Measurements from ENCODE around the gene CXXC5.

Gene CXXC5

GRCh38 chr5:139638736-139639618 lies 9.2 kb upstream of the CXXC5 start:
- no peak for DNase-seq

- DNase-seq, result no peak
Measured at GRCh38 chr5:139639619-139640380, 8.3 kb upstream of the CXXC5 start.

DNA sequence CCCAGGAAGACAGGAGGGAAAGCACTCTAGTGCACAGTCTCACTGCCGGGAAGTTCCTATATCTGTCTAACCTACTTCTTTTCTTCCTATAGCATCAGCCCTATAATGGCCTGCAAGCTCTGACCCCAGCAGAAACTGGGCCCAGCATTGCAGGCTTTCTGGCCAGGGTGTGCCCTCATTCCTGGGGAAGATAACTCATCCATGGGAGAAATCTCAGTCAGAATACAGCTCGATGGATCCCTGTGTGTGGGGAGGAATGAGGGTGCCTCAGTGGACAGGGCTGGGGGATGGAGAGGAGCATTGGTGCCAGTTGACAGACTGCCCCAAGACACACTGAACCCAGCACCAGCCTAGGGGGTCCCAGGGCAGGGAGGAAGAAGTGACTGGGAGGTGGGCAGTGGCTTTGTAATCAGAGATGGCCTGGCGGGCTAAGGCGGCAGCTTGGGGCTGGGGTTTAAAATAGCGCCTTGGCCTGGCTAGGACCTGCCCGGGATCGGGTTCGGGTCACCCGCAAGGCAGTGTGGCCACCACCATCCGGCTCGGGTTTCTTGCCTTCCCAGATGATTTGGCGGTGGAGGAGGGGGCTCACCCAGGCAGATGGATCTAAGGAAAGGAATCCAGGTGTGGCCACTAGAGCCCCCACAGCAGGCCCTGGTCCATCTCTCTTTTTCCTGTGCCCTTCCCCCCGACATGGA lies 7.6 kb upstream of the CXXC5 start:
- DNase-seq, result no peak

DNA sequence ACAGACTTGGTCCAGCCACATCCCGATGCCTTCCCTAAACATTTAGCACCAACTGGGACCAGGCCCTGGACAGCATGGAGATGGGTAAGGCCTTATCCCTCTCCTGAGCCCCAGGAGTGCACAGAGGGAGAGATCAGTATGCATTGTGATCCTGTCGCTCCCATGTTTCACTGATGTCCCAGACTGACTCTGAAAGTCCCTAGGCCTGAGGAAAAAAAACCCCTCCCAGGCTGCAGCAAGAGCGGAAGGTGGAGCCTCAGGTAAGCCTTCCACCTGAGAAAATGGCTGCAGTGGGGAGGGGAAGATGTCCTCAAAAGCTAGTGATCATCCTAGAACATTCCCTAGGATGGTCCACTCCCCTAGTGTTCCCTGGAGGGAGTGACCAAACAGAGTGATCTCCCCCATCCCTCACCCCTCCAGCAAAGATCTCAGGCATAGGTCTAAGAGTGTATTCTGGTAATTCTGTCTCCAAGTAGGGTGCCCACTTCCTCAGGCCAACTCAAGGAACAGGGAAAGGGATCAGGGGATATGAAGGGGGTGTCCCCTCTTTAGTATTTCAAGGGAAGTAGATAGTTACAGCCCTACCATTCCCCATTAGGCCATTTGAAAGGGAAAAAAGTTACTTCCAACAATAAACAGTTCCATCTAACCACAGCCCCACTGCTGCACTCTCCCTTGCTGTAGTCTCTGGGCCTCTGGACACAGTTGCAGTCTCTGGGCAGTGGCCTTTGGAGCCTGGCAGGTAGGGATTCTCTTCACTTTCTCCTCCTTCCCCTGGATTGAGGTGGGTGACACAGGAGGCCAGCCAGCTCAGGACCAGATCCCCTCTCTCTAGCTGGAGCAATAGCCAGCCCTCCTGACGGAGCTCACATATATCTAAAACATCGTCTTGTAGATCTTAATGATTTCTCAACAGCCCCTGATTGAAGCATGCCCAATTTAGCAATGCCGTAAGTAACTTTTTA lies 6.8 kb upstream of the CXXC5 start:
- DNase-seq, result no peak

DNA sequence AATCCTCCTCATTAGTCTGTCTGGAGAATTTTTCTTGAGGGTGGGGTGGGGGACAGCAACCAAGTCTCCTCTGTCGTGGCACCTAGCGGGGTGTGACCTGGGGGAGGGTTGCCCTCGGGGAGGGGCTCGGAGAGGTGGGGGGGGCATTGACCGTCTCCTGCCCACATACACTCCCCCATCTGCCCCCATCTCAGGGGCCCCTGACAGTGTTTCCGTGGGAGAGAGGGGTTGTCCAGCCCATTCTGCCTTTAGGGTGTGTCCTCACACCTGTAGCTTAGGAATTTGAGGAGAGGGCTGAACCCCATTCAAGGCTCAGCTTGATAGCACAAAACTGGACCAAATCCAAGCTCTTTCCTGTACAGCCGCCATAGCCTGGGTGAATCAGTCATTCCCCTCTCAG lies 5.9 kb upstream of the CXXC5 start:
- DNase-seq, result no peak

DNA sequence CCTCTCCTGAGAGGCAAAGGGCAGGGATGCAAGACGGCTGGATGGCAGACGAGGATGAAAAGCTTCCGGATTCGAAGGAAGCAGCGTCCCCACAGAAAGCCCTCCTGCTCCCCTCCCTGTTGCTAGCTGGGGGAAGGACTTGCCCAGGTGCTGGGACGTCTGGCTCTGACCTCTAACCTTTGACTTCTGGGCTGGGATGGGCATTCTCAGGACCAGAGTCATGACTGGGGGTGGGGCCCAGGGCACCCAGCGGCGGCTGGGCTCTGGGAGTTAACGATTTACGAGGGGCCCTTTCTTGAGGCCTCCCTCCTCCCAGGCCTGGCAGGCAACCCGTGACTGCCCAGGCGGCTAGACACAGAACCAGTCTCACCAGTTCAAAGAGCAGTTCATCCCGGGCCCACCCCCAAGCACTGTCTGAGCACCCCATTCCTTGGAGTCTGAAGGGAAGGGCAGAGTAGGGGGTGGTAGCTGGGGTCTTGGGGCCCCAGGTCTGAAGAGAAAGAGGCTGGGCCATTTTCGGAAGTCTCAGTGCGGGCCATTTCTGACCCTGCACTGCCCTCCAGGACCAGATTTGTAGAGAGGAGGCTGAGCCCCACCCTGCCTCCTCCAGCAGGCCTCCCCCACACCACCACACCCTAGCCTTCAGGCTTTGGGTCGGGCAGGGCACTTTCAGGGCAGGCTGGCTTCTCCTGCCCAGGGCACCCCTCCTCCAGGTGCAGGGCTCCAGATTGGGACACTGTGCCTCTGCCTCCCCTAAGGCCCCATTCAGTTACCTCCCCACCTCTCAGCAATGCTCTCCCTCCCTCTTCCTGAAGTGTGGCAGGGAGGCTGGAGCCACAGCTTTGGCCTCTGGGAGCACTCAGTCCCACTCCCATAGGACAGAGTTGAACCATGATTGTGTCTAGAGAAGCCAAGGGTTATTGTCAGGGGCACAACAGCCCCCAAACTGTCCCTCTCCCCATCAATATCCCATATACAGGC lies 5.0 kb upstream of the CXXC5 start:
- DNase-seq, result no peak

DNA sequence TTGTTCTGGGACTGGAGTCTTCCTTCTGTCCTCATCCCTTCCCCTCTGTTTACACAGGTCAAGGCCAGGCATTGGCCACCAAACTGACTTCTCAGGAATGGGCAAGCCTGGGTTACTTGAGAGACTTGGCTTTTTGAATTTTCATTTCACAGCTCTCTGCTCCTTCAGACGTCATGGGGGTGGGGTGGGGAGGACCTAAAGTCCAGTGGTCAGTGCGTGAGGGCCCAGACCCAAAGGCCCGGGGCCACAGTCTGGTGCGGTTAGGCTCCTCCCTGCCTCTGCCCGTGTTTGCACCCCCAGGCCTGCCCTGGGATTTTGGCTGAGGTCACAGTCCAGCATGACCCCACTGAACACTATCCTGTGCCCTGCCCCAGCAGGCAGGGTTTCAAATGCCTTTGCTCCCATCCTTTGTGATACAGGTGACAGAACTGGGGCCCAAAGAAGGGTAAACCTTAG lies 4.1 kb upstream of the CXXC5 start:
- DNase-seq, result no peak

DNA sequence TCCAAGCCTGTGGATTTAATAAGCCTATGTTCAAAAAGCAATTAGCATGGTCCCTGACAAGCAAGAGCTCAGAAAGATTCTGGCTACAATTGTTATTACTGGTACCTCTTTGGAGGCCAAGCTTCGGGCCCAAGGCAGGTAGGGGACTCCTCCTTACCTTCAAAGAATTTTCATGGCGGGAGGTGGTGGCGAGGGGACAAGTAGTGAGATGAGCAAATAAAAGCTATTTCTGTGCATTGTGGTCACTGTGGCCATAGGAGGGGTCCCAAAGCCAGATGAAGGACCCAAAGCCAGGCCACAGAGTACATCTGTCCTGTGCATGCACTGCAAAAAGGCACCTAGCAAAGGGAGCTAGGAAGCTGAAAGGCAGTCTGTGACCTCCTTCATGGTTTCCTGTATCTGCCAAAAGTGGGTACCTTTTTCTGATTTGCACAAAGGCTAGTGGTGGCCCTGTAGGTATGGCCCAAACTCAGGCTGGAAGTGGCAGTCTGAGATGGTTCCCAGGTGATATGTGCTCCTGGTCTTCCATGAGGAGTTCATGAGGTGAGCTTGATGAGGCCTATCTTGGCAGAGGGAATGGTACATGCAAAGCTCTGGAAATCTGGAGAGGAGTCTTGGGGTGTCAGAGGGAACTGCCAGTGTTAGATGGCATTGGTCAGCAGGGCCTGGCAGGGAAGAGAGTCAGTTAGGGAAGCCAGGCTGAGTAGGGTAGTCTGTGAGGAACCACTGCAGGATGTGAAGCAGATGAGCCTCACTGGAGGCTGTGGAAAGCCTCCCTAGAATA lies 3.3 kb upstream of the CXXC5 start:
- no peak for DNase-seq

DNA sequence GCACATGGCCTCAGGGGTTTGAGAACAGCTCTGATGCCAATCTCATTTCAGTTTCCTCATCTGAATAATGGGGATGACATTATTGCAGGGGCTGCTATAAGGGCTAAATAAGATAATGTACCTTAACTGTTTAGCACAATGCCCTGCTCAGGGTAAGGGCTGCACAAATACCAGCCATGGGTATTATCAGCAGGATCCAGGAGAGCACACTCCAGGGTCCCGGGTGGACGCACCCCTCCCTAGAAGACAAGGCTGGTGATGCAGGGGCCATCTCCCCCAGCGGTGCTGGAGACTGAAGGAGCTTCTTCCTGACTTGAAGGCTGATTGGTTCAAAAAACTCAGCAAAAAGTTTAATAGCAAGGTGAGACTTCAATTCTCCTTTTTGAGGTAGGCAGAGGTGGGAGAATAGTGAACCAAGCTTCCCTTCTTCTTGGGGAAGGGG lies 2.7 kb upstream of the CXXC5 start:
- no peak for DNase-seq

DNA sequence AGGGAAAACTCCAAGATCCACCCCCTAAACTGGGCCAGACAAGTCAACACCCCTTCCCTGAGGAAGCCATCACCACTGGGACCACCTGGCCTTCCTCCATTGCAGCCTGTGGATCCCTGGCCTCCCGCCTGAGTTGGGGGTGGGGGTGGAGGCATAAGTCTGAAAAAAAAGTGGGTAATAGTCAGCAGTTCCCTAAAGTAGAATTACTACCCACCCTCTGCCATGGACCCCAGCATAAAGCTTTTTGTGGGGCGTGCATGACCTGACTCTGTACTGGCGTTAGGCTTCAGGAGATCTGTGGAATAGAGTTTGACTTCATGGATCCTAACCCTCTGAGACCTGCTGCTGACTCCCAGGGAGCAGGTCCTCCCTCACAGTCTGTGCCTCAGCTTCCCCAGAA lies 2.0 kb upstream of the CXXC5 start:
- DNase-seq, result no peak

GRCh38 chr5:139646912-139647505 lies 1.1 kb upstream of the CXXC5 start:
- DNase-seq, result no peak

- no peak for DNase-seq
Measured at GRCh38 chr5:139647506-139648204, 494 bp upstream of the CXXC5 start.

DNA sequence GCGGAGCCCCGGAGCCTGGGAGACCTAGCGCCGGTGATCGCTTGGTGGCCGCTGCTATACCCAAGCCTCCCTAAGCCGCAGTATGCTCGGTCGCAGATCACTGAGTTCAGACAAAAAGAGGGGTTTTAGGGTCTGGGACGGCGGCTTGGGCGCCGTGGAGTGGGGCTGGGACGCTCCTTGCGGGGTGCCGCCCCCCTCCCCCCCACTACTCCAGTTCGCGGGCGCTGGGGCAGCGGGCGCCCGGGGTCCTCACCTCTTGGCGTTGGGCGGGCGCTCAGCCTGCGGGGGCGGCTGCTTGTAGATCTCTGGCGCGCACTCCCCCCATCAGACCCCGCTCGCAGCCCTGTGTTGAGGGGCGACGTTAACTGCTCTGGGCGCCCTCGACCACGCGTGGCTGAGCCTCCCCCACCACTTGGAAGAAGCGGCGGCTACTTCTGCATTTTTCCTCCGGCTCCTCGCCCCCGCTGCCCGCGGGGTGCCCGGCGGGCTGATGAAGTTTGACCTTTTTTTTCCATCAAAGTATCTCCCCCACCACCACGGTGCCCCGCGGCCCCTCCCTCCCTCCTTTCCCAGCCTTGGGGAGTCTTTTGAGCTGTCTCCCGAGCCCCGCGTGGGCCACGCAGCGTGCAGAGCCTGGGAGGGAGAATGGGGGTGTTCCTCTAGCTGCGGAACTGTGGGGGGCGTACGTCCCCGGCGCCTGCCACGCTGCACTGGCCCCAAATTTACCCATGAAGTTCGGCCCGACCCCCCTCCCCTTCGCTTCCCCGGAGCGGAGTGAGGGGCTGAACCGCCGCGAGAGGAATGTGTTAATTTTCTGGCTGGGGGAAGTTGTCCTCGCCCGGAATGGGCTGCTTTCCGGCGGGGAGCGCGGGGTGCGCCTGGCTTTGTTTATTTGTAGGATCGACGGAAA lies 1.2 kb downstream of the CXXC5 start:
- no peak for DNase-seq

- peak; percentile 28 for DNase-seq
Measured at GRCh38 chr5:139650031-139650688, 2.0 kb downstream of the CXXC5 start.

GRCh38 chr5:139650689-139651042 lies 2.5 kb downstream of the CXXC5 start:
- DNase-seq, result no peak

DNA sequence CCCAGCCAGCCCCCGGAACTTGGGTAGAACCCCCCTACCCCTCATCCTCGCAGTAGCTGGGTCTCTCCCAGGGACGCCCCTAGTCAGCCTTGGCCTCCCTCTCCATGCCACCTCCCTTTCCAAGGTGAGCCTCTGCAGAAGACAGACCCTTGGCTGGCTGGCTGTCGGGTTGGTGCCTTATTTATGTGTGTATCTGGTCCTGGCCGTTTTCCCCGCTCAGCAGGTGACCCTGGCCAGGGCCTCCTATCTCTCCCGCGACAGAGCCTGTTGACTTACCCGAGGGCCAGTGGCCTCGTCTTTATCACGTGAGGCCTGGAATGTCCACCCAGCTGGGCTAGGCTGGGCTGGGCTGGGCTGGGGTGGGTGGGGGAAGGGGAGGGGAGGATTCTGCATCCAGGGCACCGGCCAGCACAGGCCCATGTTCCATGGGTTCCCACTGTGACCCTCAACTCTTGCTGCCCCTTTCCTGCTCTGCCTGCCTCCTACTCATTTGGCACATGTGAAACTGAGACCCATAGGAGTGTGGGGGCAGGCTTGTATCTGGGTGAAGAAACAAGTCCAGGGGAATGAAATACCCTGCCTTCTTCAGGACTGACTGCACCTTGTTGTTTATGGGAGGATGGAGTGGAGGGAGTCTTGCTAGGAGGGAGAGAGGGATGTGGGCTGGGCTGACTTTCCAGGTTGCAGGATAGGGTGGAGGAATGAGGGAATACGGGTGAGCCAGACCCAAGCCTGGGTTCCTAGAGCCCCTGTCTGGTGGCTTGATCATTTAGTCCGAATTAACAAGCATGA lies 3.1 kb downstream of the CXXC5 start:
- DNase-seq, result no peak

All from activated CD4-positive, alpha-beta T cell treated with anti-CD3 and anti-CD28 coated beads, Interleukin-2, amount 50 U/mL, for 1 hour (primary cell).